Activated naive CD4-positive, alpha-beta T cell treated with anti-CD3 and anti-CD28 coated beads, Interleukin-2, amount 50 U/mL, for 16 hours (primary cell): ENCODE data around the gene RASGRP1.

Experiments used
- DNase-seq: peaks from one replicate; pipeline ENCODE4 v3.0.0-alpha.2; 2020

RASGRP1 gene

DNA sequence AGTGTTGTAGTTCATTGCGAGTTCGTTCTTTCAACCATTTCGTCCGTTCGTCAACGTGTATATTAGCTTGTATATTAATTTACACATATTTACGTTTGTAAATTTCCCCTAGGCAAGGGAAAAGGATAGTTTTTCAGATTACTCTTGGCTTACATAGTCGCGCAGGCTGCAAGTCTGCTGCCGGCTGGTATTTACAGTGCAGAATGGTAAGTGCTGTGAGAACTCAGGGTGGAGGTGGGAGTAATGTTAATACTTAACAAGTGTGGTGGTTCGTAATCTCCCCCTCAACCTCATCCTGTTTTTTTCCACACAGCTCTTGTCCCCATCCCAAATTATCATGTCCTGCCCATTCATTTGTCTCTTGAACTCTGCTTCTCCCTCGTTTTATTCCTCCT, 109.9 kb downstream of the RASGRP1 start:
- no peak for DNase-seq

DNA sequence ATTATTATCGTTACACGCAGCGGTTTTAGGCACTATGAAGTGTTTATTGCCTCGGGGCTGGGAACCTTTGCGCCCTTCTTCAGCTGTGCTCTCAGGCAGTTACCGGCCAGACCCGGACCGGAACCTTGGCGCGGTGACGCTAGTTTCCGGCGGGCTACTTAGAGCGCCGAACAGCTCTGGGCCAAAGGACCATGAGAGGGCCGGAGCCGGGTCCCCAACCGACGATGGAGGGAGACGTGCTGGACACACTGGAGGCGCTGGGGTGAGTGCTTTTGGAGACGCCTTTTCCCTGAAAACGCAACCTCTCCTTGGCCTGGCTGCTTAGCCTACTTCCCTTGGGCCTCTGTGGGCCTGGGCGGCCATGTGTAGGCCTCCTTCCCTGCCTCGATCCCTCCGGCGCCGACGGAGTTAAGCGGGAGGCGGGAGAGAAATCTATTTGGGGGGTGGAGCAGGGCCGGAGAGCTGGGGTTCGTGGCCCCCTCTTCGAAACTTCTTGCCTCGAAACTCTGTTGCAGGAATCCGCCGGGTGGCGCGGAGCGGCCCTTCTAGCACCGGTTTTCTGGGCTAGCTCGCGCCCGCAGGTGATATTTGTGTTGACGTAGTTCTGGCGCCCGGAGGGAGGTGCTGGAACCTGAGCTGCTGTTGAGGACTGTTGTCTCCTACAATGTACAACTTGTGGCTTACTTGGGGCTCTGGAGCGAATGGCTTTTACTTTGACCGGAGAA, 110.5 kb downstream of the RASGRP1 start, which contains the start of gene FAM98B:
TSS of gene FAM98B (plus strand) at position 157 of the 725 bp plus-strand sequence. CDS start at position 192, 35 bp downstream.
- DNase-seq: peak; percentile 87

DNA sequence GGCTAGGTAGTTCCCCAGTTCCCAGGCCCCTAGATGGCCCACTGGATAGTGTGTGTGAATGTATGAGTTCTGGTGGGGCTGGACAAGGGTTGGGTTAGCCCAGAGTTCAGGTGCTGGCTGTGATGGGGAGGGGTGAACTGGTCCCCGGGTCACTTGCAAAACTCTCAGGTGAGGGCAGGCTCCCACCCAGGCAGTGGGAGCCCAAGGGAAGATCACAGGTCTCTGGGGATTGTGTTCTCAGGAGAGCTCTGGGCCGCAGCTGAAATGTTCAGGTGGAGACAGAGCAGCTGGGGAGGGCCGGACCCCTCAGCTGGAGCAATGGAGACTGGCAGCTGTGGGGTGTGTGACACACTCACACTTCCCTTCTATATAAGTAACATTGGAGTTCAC, 123.5 kb downstream of the RASGRP1 start:
- no peak for DNase-seq

DNA sequence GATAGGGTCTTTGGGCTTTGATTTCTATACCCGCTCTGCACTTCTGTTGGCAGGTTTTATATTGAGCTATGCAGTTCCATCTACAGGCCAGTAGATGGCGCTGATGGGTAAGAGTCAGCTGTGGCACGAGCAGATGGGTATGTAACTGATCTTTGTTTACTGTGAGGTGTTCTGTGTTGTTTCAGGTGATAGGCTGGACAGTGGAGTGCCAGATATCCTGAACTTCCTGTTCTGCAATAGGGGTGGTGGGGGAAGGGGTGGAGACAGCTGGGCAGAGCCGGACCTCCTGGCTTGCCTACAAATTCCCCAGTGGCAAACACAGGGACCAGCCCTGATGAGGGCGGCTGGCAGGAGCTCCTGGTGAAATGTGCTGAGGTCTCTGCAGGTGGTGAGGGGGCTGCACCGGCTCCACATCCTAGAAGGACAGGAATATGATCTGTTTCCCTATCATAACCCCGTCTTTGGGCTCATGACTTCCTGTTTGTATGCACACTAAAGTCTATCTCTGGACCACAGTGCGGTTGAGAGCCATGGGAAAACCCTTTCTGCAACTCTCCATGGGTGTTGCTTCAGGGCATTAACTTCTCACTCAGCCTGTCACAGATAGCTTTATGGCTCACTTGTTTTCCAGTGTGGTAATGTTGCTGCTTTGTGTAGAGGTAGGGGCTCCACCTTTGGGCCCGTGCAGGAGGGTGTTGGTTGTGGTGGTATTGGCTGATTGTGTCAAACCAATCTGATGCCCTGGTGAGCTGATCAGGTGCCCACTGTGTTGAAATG, 124.1 kb downstream of the RASGRP1 start:
- peak; percentile 27 for DNase-seq
